Spleen (tissue), 7 donors: ENCODE measurements around the gene PLCH1.

Experiments used
- POLR2A ChIP-seq, 3 donors: fragments of 450-650 bp; IDR thresholded peaks; one replicate each; pipeline ENCODE4 v1.5.1; 2017; ENCODE audit warnings: antibody characterized with exemption in 3 of 3, mild to moderate bottlenecking in 1 of 3
- POLR2AphosphoS5 ChIP-seq, 3 donors: sonication (generic); formaldehyde crosslinking; IDR thresholded peaks; one replicate each; pipeline ENCODE4 v1.5.1; 2017; ENCODE audit warnings: antibody characterized with exemption in 3 of 3
- TF ChIP-seq, protein P1 (sequence below), 11 experiments: fragments of 200-600 bp in 7 of 11; fragments of 450-650 bp in 4 of 11; sonication (generic) in 4 of 11; IDR thresholded peaks in 8 of 11; conservative IDR thresholded peaks in 3 of 11; 1 replicate in 7 of 11; 2 replicates in 4 of 11; pipeline versions ENCODE4 v1.4.0 to v1.8.0; 2016 to 2021; ENCODE audit warnings: antibody characterized with exemption in 11 of 11, inconsistent platforms in 4 of 11, mild to moderate bottlenecking in 1 of 11
- donor health status: DM: no; HTN: no; CAD: no; lungs with moderate emphysema.
- donor health status: DM: no; HTN: no; CAD: no.
- donor health status: DM: no; HTN: no; CAD: no.

DNA sequence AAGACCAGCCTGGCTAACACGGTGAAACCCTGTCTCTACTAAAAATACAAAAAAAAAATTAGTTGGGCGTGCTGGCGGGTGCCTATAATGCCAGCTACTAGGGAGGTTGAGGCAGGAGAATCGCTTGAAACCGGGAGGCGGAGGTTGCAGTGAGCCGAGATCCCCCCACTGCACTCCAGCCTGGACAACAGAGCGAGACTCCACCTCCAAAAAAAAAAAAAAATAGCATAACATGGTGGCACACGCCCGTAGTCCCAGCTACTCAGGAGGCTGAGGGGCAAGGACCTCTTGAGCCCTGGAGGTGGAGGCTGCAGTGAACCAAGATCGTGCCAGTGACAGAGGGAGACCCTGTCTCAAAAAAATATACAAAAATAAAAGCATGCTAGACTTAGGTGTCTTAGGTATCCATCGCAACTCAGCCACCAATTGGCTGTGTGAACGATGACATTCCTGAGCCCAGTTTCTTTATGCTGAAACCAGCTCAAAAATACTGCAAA lies 6.2 kb downstream of the PLCH1 start:
- TF ChIP-seq, protein P1, sequence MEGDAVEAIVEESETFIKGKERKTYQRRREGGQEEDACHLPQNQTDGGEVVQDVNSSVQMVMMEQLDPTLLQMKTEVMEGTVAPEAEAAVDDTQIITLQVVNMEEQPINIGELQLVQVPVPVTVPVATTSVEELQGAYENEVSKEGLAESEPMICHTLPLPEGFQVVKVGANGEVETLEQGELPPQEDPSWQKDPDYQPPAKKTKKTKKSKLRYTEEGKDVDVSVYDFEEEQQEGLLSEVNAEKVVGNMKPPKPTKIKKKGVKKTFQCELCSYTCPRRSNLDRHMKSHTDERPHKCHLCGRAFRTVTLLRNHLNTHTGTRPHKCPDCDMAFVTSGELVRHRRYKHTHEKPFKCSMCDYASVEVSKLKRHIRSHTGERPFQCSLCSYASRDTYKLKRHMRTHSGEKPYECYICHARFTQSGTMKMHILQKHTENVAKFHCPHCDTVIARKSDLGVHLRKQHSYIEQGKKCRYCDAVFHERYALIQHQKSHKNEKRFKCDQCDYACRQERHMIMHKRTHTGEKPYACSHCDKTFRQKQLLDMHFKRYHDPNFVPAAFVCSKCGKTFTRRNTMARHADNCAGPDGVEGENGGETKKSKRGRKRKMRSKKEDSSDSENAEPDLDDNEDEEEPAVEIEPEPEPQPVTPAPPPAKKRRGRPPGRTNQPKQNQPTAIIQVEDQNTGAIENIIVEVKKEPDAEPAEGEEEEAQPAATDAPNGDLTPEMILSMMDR (IDR thresholded peaks at IDR 0.05 in 8 of 11, conservative IDR thresholded peaks at IDR 0.05 in 3 of 11): no peak
- no peak for TF ChIP-seq POLR2AphosphoS5 (IDR thresholded peaks at IDR 0.05)
- no peak for TF ChIP-seq POLR2A (IDR thresholded peaks at IDR 0.05)
